Keratinocyte (primary cell): ENCODE data around the gene TRO. TPM values are rescaled to one million over a fixed set of nuclear protein-coding genes. Genes with fewer than 3 reads are reported as not detected.

Experiments
- DNase-seq: peaks from one replicate; pipeline ENCODE4 v3.0.0-alpha.2; 2011; ENCODE audit warnings: low read depth, missing footprints, low spot score
- FAIRE-seq: peaks from 2 replicates; lab custom pipeline; 2011; peaks lifted over from hg19 to GRCh38; lab: Jason Lieb, UNC
- H2AFZ ChIP-seq: 2 replicates; pipeline ENCODE4 v1.6.0; 2012; ENCODE audit warnings: low read length, control low read depth, inconsistent platforms; ENCODE audit not compliant: control insufficient read depth
- H3K27ac ChIP-seq: 2 replicates; pipeline ENCODE4 v1.5.1; 2011; ENCODE audit warnings: low read length; ENCODE audit not compliant: control insufficient read depth, insufficient read depth
- H3K27me3 ChIP-seq: 3 replicates; pipeline ENCODE4 v1.6.0; 2011; ENCODE audit warnings: low read length; ENCODE audit not compliant: control insufficient read depth, insufficient read depth; ENCODE audit errors: extremely low read depth
- H3K36me3 ChIP-seq, 2 experiments: 2 replicates in 1 of 2; 3 replicates in 1 of 2; pipeline ENCODE4 v1.5.1; 2011; ENCODE audit warnings: low read length in 2 of 2, mild to moderate bottlenecking in 1 of 2; ENCODE audit not compliant: control insufficient read depth in 2 of 2, insufficient read depth in 2 of 2; ENCODE audit errors: extremely low read depth in 1 of 2
- H3K4me1 ChIP-seq: 3 replicates; pipeline ENCODE4 v1.5.1; 2011; ENCODE audit warnings: low read length; ENCODE audit not compliant: control insufficient read depth, insufficient read depth; ENCODE audit errors: extremely low read depth
- H3K4me2 ChIP-seq: 3 replicates; pipeline ENCODE4 v1.6.0; 2011; ENCODE audit warnings: low read depth, low read length; ENCODE audit not compliant: control insufficient read depth, insufficient read depth; ENCODE audit errors: extremely low read depth
- H3K4me3 ChIP-seq, 3 experiments: fragments of 200-600 bp in 1 of 3; sonication (generic) in 1 of 3; 2 replicates in 2 of 3; 3 replicates in 1 of 3; pipeline ENCODE4 v1.5.1; 2011 to 2016; ENCODE audit warnings: low read length in 3 of 3, mild to moderate bottlenecking in 3 of 3, control low read depth in 2 of 3, inconsistent platforms in 1 of 3, low read depth in 1 of 3, mixed read lengths in 1 of 3, mixed run types in 1 of 3, moderate library complexity in 1 of 3; ENCODE audit not compliant: control insufficient read depth in 2 of 3, insufficient read depth in 2 of 3; ENCODE audit errors: extremely low read depth in 1 of 3
- H3K79me2 ChIP-seq: 2 replicates; pipeline ENCODE4 v1.6.0; 2012; ENCODE audit warnings: low read length; ENCODE audit not compliant: control insufficient read depth, insufficient read depth
- H3K9ac ChIP-seq: 3 replicates; pipeline ENCODE4 v1.6.0; 2011; ENCODE audit warnings: low read length; ENCODE audit not compliant: control insufficient read depth, insufficient read depth; ENCODE audit errors: extremely low read depth
- H3K9me1 ChIP-seq: 3 replicates; pipeline ENCODE4 v1.6.0; 2011; ENCODE audit warnings: low read length; ENCODE audit not compliant: control insufficient read depth, insufficient read depth; ENCODE audit errors: extremely low read depth
- H3K9me3 ChIP-seq: 2 replicates; pipeline ENCODE4 v1.5.1; 2012; ENCODE audit warnings: low read depth, low read length; ENCODE audit not compliant: control insufficient read depth
- H4K20me1 ChIP-seq: 3 replicates; pipeline ENCODE4 v1.6.0; 2011; ENCODE audit warnings: low read length; ENCODE audit not compliant: control insufficient read depth, insufficient read depth; ENCODE audit errors: extremely low read depth
- CTCF ChIP-seq, 3 experiments: IDR thresholded peaks in 1 of 3; conservative IDR thresholded peaks in 1 of 3; optimal IDR thresholded peaks in 1 of 3; 2 replicates in 2 of 3; 3 replicates in 1 of 3; pipeline versions ENCODE3 to v1.5.1; 2011; ENCODE audit warnings: low read length in 3 of 3, mild to moderate bottlenecking in 3 of 3, moderate library complexity in 2 of 3, control low read depth in 1 of 3, inconsistent platforms in 1 of 3; ENCODE audit not compliant: insufficient read depth in 2 of 3; ENCODE audit errors: extremely low read depth in 1 of 3
- EZH2 ChIP-seq: IDR thresholded peaks from one replicate; pipeline ENCODE4 v1.6.1; 2012; ENCODE audit warnings: inconsistent platforms, mild to moderate bottlenecking, low read length, moderate library complexity
- dilution Hi-C: fragments of 300-500 bp; cut with MboI; formaldehyde crosslinking; loops from one replicate; pipeline ENCODE4 v1.7.0; 2020; ENCODE audit warnings: low sequenced_read_pairs; ENCODE audit not compliant: extremely low pct_ligation_motif_present
- polyA plus RNA-seq, 5 experiments: library from polyadenylated mRNA; depleted of rRNA in 3 of 5; stranded (reverse) in 3 of 5; stranded (forward) in 1 of 5; unstranded in 1 of 5; fragments of >200 nt; gene quantifications; 1 replicate in 1 of 5; 2 replicates in 3 of 5; 3 replicates in 1 of 5; pipeline versions ENCODE4 v1.2.1 to v1.2.3, GENCODE V29; 2011 to 2012; ENCODE audit warnings: missing spikeins in 2 of 5, low read depth in 1 of 5, low replicate concordance in 1 of 5

TRO gene
- polyA plus RNA-seq, 1 donor (not counting 4 experiments of a cell fraction or from before 2014, with no cell fraction given), result 0.79 TPM

DNA sequence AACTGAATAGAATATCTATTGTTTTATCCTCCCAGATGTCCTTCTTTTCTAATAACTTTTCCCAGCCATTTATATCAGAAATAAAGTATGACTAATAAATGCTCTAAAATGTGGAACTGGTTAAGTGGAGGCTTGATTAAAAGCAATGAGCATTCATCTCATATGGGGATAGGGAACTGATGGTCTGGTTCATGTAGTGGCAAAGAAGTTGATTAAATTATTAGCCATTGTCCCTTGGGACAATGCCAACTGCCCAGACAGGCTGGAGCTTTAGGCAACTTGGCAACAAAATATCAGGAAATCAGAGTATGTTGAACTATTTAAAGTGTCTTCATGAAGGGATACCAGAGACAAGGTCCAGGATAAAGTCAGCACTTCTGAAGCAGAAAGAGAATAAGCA is 24.2 kb downstream of the TRO start:
- H3K4me3 ChIP-seq, result no peak overlapping the region
- H3K36me3 ChIP-seq, result no peaks in the 10 kb centered on the region
- no peak overlapping the region for H3K9ac ChIP-seq
- H3K4me1 ChIP-seq, result no peaks in the 10 kb centered on the region
- TF ChIP-seq CTCF (optimal IDR thresholded peaks at IDR 0.05 in 1 of 3, IDR thresholded peaks at IDR 0.05 in 1 of 3, conservative IDR thresholded peaks at IDR 0.05 in 1 of 3; ENCODE audit: extremely low read depth in 1 of 3, insufficient read depth in 2 of 3, low read length in 3 of 3), result no peak
- TF ChIP-seq EZH2, result no peak
- no peaks in the 10 kb centered on the region for H3K79me2 ChIP-seq
- no peaks in the 10 kb centered on the region for H3K9me3 ChIP-seq
- no peaks in the 10 kb centered on the region for H4K20me1 ChIP-seq
- H3K27me3 ChIP-seq, result no peaks in the 10 kb centered on the region
- no peak overlapping the region for H3K27ac ChIP-seq
- H2AFZ ChIP-seq, result no peak overlapping the region
- dilution Hi-C loops, result no loop called here
- DNase-seq (no peak), FAIRE-seq (no peak)
- no peak overlapping the region for H3K4me2 ChIP-seq
- no peaks in the 10 kb centered on the region for H3K9me1 ChIP-seq

DNA sequence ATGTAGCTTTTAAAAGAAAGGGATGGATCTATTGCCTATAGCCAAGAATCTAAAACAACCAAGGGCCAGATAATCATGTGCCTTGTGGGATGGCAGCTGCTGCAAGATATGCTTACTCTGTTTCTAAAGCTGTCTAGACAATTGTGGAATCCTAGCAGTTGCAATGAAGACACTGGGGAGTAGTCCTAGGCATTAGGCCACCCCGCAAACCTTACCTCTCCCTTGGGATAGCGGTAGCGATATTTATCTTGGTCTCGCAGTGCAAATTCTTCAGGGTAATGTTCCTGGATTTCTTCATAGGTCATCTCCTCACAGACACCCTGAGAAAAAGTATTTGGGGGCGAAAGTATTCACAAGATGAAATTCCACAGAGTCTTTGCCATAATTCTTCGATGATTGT is 24.6 kb downstream of the TRO start:
- H3K36me3 ChIP-seq, result no peaks in the 10 kb centered on the region
- no peak for FAIRE-seq
- H3K9me3 ChIP-seq, result no peaks in the 10 kb centered on the region
- no peak overlapping the region for H2AFZ ChIP-seq
- no peaks in the 10 kb centered on the region for H3K27me3 ChIP-seq
- no peak for DNase-seq
- H3K9me1 ChIP-seq, result no peaks in the 10 kb centered on the region
- H3K27ac ChIP-seq, result no peak overlapping the region
- H3K4me1 ChIP-seq, result no peaks in the 10 kb centered on the region
- no peak for TF ChIP-seq EZH2
- TF ChIP-seq CTCF (optimal IDR thresholded peaks at IDR 0.05 in 1 of 3, IDR thresholded peaks at IDR 0.05 in 1 of 3, conservative IDR thresholded peaks at IDR 0.05 in 1 of 3; ENCODE audit: extremely low read depth in 1 of 3, insufficient read depth in 2 of 3, low read length in 3 of 3), result no peak
- dilution Hi-C loops, result no loop called here
- H3K4me2 ChIP-seq, result no peak overlapping the region
- no peak overlapping the region for H3K4me3 ChIP-seq
- H4K20me1 ChIP-seq, result no peaks in the 10 kb centered on the region
- no peak overlapping the region for H3K9ac ChIP-seq
- no peaks in the 10 kb centered on the region for H3K79me2 ChIP-seq
